Left hindlimb (tissue), 1 donor: ENCODE measurements around the gene GFPT2.

Experiments used
- DNase-seq: peaks from one replicate; pipeline ENCODE4 v3.0.0-alpha.2; 2018

The GFPT2 gene

DNA sequence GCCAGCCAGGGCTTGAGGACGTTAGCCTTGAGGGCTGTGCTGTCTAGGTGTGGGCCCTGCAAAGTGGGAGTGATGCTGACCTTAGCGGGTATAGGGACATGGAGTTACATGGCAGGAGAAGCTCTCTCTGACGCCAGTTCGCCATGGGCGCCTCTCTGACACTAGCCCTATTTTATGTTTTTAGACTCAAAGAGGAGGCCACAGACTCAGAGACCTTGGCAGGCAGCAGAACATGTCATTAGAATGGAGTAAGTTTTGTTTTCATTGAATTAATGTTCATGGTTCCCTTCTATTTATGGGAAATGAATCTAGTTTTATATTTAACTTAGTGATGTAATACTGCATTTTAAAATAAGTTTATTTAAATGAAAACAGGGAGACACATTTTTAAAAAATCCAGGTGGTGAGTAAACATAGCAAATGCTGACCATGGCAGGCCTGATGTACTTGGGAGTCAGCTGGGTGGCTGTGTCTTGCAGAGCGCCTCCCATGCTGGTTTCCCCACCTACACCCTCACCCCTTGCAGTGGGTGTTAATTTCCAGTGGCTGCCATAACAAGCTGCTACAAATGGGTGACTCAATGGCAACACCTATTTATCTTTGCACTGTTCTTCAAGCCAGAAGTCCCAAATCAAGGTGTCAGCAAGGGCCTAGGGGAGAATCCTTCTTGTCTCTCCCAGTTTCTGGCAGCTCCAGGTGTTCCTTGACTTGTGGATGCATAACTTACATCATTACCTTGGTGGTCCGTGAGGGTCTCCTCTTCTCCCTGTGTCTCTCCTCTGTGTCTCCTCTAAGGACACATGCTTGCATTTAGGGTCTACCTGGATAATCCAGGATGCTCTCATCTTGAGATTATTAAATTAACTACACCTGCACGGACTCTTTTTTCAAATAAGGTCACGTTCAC, 25.6 kb upstream of the GFPT2 start:
- DNase-seq = no peak

DNA sequence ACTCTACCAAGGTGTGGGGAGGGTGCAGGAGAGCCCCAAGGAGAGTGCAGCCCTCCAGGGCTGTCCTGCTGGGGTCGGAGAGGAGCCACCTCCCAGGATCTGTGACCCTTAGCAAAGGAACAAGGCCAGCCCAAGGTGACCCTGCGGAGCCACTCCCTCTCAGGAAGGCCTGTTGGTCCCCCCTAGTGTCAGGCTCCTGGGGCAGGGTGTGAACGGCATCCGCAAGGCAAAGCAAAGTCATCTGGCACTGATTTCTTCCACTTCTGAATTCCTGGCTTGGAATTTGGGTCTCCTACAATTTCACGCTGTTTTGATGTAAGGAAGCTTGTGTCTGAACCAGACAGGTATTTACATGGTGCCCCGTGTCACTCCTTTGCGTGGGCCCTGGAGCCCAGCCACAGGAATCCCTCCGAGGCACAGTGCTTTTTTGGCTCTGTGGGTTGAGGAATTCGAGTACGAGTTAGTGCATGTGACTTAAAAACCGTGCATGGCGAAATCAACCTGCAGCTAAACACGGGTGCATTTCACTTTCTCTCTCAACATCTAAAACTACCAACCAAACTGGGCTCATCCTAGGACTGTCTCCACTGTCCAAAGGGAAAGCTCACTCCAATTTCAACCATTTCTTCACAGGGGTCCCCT, 24.5 kb upstream of the GFPT2 start:
- no peak for DNase-seq

DNA sequence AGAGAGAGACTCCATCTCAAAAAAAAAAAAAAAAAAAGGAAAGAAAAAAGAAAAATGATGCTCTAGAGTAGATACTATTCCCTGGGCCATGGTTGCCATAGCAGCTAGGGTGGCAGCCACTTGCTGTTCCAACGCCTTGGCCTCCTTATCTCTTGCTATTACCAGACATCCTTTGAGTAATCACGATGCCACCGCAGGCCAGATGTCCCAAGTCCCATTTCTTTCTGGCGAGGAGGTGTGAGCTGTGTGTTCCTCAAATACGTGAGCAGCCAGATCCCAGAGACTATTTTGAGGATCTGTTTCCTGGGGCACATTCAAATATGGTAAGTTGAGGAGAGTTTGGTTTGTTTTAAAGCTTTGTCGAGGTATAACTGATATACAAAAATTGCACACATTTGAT, 23.4 kb upstream of the GFPT2 start:
- no peak for DNase-seq

DNA sequence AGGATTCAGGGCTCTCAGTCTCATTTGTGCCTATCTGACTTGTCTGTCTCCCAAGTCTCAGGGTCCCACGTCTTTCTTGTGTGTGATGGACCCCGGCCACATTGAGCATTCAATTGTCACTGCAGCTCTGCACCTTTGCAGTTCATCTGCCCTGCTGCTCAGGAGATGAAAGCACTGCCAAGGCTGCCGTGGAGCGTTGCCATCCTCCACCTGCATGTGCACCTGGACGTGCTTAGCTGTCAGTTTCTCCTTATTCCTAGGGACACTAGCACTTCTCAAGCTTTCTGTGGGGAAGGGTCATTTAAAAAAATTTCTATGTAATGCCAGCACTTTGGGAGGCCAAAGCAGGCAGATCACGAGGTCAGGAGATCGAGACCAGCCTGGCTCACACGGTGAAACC, 22.8 kb upstream of the GFPT2 start:
- DNase-seq = no peak

DNA sequence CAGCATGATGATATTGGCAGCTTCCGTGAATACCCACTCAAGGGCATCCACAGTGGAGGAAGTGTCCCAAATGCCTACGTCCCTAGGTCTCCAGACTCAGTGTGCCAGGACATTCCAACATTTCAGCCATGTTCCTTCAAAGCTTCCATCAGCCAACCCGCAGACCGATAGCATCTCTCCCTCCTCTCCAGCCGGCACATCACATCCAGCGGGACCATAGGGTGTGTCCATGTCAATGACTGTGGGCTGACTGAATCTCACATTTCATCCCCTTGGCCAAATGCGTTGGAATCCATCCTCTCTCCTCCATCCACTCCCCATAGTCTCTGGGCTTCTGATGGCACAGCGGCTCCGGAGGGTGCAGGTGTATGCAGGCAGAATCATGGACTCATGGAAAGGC, 22.2 kb upstream of the GFPT2 start:
- DNase-seq = no peak

DNA sequence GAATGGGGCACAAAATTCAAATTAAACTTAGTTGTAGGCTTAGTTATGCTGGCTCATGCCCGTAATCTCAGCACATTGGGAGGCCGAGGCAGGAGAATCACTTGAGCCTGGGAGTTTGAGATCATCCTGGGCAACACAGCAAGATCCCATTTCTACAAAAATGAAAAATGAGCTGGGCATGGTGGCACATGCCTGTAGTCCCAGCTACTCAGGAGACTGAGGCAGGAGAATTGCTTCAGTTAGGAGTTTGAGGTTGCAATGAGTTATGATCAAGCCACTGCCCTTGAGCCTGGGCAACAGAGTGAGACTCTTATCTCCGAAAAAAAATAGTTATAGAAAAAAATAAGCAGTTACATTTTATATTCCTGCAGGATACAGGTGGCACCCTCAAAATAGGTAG, 20.7 kb upstream of the GFPT2 start:
- DNase-seq = no peak

DNA sequence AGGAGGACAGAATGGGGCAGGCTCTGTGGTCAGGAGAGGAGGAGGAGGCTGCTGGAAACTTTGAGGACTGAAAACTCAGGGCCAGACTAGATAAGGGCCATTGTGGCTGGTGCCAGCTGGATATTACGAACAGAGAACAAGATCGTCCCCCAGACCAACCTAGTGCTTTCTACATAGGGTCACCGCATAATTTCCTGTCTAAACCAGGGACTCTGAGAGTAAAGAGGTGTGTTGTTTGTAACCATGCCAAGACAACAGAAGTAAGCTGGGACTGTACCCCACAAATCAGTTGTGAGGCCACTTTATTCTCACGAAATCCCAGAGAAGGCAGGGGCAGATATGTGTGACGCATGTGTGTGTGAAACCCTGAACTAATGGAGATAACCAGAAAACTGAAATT, 20.3 kb upstream of the GFPT2 start:
- no peak for DNase-seq

DNA sequence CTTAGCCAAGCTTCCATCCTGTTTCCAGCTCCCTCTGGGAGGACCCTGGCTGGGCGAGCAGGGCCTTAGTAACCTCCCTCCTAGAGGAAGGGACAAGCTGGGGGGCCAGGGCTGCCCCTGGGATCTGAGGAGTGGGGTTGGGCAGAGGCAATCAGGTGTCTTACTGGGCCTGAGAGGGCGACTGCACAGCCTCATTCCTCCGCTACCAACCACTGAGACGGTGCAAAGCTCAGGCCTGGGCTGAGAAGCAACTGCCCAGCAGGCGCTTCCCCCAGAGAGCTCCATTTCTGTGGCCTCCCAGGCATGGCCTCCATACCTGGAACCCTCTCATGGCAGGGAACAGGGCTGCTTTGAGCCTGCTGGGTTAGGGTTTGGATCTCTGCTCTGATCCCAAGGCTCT, 18.8 kb upstream of the GFPT2 start:
- no peak for DNase-seq

DNA sequence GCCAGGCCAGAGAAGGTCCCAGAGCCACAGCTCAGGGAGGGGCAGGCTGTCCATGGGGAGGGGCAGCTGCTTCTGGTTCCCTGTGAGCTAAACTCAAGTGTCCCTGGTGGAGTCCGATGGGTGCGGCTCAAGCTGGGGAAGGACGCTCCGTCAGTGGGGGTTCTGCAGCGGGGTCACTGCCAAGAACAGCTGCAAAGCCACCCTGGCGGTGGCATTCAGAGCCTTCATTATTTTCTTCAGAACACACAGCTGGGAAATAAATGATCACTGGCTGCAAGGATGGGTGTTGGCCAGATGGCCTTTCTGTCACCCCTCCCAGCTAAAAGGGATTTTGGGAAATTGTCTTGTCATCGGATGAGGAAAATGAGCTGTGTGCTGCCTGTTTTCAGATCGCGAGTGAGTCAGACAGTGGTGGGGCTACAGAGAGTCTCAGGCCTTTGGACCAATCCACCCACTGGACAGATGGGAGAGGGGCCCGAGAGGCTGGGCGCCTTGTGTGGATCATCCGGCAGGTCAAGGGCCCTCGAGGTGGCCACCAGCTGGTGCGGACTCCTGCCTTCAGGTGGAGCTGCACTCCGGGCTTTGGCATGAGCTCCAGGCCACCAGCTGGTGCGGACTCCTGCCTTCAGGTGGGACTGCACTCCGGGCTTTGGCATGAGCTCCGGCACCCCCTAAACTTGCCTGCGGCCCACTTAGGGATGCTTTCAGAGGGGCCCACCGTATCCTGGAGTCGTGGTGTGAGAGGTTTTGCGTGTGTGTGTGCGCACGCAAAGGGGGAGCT, 17.9 kb upstream of the GFPT2 start:
- DNase-seq = peak; percentile 52

DNA sequence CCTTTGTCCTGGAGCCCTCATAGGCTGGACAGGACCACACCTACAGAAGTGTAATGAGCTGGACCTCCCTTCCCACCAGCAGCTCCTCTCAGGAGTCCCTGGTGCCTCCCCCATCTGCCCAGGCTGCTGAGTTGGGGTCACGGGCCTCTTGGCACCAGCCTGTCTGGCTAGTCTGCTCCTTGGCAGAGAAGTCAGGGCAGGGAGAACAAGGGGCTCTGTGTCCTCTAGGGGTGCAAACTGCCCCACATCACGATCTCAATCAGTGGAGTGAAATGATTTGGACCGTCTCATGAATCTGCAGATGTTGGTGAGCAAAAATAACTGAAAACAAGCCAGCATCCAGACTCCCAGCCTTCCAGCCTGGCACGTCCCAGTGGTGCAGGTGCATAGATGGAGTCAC, 14.9 kb upstream of the GFPT2 start:
- DNase-seq = no peak

DNA sequence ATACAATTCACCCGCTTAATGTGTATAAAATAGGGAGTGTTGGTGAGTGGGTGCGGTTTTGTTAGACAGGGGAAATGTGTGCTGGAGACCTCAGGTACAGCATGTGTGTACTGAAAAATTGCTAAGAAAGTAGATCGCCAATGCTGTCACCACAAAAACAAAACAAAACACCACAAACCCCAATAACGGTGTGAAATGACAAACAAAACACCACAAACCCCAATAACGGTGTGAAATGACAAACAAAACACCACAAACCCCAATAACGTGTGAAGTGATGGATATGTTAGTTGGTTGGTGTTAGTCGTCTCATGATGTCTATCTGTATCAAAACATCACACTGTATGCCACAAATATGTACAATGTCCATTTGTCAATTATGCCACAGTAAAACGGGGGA, 14.2 kb upstream of the GFPT2 start:
- DNase-seq = no peak

DNA sequence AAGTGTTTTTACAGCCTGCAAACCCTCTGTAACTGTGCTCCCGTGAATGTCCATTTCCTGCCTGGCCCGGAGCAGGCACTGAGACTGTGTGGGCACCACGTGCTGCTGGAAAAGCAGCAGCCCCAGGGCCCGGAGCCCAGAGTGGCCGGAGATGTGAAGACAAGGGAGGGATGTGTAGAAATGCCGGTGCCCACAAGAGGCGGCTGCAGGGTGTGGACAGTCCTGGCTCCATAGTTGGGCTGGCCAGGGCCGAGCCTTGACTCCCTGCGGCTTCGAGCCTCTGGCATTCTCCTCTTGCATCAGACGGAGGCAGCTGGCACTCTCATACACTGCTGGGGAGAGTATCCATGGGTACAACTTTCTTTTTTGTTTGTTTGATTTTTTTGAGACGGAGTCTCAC, 13.2 kb upstream of the GFPT2 start:
- peak; percentile 48 for DNase-seq

DNA sequence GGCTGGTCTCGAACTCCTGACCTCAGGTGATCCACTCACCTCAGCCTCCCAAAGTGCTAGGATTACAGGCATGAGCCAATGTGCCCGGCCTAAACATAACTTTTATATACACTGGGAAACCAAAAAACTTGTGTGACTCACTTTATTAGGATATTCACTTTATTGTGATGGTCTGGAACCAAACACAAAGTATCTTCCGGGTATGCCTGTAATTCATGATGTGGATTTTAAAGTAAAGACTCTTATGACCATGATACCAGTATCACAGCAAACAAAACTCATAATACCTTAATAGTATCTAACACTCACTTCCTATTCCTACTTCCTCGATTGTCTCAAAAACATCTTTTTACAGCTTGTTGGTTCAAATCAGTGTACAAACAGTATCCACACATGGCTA, 12.7 kb upstream of the GFPT2 start:
- no peak for DNase-seq

DNA sequence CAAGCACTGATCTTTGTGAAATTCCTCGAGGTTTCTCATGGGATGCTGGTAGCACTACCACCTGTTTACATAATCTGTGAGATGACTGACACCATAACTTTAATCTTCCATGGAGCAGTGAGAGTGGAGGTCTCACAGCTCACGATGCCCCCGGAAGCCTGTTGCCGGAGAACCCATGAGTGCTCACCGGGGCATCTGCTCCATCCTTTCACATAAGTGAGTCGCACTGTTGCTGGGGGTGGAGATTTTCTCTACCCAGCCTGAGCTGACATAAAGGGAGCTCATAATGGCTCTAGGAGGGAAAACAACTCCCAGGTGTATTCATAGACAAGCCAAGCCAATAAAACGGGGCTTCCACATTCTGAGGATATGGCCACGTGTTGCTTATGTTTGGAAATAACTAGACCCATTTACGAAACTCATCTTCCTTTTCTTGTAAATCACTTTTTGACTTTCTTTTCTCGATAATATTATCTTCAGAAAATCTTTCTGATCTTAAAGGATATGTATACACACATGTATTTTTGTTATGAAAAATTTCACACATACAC, 11.2 kb upstream of the GFPT2 start:
- DNase-seq = no peak

DNA sequence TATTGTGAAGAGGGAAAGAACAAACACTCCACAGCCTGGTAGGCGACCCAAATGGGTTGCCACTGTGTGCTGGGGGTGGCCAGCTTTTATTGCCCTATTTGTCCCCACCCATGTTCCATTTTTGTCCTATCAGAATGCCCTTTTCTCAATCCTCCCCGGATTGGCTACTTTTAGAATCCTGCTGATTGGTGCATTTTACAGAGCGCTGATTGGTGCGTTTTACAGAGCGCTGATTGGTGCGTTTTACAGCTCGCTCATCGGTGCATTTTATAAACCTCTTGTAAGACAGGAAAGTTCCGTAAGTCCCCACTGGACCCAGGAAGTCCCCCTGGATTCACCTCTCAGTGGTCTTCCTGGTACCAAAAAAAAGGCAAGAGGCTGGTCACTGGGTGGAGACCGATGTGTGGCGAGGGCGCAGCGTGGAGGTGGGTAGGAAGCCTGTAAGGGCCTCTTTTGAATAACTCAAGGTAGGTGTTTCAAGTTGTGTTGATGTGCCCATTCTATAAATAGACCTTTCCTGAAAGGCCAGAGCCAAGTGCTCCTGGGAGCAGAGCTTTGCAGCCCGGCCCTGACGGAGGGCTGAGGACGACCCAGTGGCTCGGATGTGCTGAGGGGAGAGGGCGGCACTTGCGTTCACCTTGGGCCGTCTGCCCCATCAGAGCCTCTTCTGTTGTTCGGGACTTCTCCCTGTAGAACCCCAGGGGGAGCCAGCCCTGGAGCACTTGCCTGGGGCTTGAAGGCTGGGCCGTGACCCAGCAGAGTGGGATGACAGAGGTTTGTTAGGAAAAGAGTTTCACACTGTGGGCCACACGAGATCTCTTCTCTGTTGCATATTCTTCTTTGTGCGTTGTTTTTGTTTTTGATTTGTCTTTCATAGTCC, 7.2 kb upstream of the GFPT2 start:
- no peak for DNase-seq

DNA sequence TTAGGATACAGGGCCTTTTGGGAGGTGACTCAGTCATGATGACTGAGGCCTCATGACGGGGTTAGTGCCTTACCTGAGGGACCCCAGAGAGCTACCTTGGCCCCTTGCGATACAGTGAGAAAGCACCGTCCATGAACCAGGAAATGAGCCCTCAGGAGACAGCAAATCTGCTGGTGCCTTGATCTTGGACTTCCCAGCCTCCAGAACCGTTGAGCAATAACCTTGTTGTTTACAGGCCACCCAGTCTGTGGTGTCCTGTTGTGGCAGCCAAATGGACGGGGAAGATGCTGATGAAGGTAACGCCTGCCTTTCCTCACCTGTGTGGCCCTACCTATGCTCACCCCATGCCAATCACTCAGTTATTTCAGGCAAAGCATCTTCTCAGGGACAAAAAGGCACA, 5.6 kb upstream of the GFPT2 start:
- DNase-seq = no peak

DNA sequence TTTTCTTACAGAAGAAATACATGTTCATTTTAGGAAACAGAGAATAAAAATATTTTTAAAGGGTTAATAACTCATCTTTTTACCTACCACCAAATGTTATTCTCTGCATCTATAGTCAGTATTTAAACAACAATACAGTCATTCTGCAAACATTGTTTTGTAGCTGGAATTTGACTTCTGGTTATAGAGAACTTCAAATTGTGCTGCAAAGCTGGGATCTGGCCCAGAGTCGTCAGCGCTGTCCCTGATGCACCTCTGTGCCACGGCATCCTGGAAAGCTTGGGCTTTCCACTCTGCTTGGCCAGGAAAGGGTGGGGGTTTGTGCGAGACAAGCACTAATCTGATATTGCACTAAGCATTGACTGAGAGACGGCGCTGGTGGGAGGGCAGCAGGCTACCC, 5.0 kb upstream of the GFPT2 start:
- no peak for DNase-seq

DNA sequence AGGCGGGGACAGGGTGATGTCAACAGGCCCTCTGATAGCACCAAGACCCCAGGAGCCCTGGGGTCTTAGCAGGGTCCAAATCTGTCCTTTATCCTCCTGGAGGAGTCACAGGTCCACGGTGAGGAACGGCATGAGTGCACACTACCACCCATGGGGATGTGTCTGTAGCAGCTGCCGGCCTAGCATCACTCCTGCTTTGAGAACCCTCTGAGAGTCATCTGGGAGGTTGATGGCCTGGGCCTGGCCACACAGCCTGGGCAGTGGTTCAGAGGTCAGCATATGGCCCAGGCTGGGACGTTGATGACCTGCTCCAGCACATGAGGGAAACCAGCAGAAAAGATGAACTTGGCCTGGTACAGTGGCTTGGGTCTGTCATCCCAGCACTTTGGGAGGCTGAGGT, 1.8 kb upstream of the GFPT2 start:
- no peak for DNase-seq

DNA sequence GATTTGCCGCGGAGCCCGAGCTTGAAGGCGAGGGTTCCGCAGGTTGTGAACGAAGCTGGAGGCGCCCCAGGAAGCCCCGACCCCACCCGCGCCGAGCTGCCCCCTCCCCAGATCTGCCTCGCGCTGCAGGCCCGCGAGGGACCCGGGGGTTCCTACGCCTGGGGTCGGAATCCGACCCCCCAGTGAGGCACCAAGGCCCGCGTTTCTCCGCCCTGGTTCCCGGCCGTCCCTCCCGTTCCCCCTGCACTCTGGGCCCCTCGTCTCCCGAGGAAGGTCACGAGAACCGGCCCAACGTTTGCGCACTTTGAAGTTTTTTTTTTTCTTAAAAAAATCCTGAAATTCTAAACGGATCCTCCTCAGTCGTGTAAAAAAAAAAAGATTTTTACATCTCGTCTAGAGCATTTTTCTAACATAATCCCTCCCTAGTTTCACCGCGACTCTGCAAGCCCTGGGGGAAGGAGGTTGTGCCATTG, 880 bp upstream of the GFPT2 start:
- no peak for DNase-seq

DNA sequence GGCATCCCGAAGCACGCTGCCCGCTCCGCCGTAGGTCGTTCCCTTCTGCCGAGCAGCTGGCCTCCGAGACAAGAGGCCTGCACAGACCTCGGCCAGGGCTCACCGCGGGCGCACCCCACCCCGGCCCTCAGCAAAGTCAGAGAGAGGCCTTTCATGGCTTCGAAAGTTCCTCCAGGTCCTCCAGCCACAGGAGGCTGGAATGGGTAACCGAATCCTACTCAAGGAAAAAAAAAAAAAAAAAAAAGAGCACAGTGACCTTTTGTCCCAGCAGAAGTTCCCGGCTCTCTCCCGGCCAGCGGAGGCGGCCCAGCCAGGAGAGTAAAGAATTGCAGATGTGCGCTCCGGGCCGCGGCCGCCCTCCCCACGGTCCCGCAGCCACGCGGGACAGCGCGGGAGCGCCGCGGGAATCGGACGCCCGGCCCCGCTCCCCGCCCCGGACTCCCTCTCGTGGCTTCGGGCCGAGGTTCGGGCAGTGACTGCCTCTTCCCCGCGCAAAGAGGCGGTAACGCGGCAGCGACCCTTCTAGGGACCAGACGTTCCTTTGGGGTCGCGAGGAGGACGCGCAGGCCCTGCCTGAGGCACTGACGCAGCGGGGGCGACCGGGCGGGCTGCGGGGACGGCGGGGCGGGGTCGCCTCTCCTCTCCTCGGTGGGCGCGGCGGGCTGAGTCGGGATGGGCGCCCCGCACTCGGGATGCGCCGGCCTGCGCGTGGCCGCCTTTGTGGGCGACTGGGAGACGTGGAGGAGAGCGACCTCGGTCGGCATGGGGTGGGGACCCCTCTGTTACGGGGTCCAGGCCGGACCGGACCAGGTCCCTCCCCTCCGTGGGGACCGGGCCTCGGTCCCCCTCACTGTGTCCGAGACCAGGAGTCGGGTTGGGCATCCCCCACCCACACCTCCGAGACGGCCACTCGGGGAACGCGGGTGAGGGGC, 754 bp downstream of the GFPT2 start:
- DNase-seq = peak; percentile 64
